Ishikawa (cell line): ENCODE data around the gene TRIM71.

Experiments
- CEBPB ChIP-seq: IDR thresholded peaks from 2 replicates; pipeline ENCODE4 v1.6.1; 2012
- CREB1 ChIP-seq: IDR thresholded peaks from 2 replicates; pipeline ENCODE4 v1.6.1; 2012; ENCODE audit warnings: low read depth
- EGR1 ChIP-seq: IDR thresholded peaks from 2 replicates; pipeline ENCODE4 v1.6.1; 2012
- EP300 ChIP-seq: IDR thresholded peaks from 2 replicates; pipeline ENCODE4 v1.6.1; 2012; ENCODE audit warnings: borderline replicate concordance
- FOXM1 ChIP-seq: IDR thresholded peaks from 2 replicates; pipeline ENCODE4 v1.6.1; 2012; ENCODE audit warnings: low read depth, borderline replicate concordance
- NFIC ChIP-seq: IDR thresholded peaks from 2 replicates; pipeline ENCODE4 v1.6.1; 2012
- RAD21 ChIP-seq: IDR thresholded peaks from 2 replicates; pipeline ENCODE4 v1.6.1; 2012; ENCODE audit warnings: low read depth
- TAF1 ChIP-seq: IDR thresholded peaks from 2 replicates; pipeline ENCODE4 v1.6.1; 2012; ENCODE audit warnings: low read depth, mild to moderate bottlenecking
- TCF12 ChIP-seq: IDR thresholded peaks from 2 replicates; pipeline ENCODE4 v1.6.1; 2012; ENCODE audit warnings: low read depth
- TEAD4 ChIP-seq: IDR thresholded peaks from 2 replicates; pipeline ENCODE4 v1.6.1; 2012
- YY1 ChIP-seq: IDR thresholded peaks from 2 replicates; pipeline ENCODE4 v1.6.1; 2012; ENCODE audit warnings: low read depth
- ZBTB7A ChIP-seq: IDR thresholded peaks from 2 replicates; pipeline ENCODE4 v1.6.1; 2012; ENCODE audit warnings: low read depth
- TF ChIP-seq, protein P1 (sequence below): IDR thresholded peaks from 2 replicates; pipeline ENCODE4 v1.6.1; 2012
- TF ChIP-seq, protein P2 (sequence below): IDR thresholded peaks from 2 replicates; pipeline ENCODE4 v1.6.1; 2012
- TF ChIP-seq, protein P3 (sequence below): IDR thresholded peaks from 2 replicates; pipeline ENCODE4 v1.6.1; 2012; ENCODE audit warnings: low read depth, mild to moderate bottlenecking

The TRIM71 gene

DNA sequence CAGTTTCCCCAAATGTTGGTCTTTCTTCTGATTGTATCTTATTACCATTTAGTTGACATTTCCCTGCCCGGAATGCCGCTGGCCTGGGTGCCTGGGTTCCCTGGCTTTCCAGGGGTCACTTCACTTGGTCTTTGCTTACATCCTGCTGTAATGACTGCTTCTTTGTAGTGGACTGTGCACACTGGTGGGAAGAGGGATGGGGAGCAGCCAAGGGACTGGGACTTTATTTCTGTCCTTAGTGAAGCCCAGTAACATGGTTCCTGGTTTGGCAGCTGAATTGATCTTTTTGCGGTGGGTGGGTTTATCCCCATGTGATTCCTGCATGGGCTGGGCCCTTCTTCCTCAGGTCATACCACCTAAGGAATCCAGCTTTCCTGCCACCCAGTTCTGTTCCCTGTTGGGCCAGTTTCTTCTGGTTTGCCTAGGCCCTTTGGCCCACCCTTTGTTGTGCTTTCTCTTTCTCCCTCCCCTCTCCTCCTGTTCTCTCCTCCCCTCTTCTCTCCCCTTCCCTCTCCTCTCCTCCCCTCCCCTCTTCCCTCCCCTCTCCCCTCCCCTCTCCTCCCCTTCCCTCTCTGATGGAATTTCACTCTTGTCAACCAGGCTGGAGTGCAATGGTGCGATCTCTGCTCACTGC, 41.9 kb downstream of the TRIM71 start:
- TF ChIP-seq, protein P1, sequence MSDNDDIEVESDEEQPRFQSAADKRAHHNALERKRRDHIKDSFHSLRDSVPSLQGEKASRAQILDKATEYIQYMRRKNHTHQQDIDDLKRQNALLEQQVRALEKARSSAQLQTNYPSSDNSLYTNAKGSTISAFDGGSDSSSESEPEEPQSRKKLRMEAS: no peak
- no peak for TF ChIP-seq TCF12
- no peak for TF ChIP-seq TAF1
- TF ChIP-seq TEAD4: no peak
- TF ChIP-seq EP300: no peak
- no peak for TF ChIP-seq CREB1
- TF ChIP-seq FOXM1: no peak

DNA sequence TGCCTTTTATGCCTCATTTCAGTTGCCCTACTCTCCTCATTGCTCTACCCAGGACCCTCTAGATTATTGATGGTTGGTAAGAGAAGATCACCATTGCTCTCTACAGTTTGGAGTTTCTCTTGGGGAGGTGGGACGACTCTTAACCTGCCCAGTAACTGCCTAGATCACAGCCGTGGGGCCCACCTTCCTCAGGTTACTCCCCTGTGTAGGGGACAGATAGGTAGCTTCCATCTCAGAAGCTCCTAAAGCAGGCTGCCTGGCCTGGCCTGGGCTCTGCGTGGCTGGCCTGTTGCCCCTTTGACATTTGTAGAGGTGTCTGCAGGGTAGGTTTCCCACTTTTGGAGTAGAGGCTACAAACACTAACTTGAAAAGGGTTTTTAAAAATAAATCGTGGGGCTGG, 42.7 kb downstream of the TRIM71 start:
- TF ChIP-seq NFIC (no peak), EGR1 (no peak), TEAD4 (no peak)

DNA sequence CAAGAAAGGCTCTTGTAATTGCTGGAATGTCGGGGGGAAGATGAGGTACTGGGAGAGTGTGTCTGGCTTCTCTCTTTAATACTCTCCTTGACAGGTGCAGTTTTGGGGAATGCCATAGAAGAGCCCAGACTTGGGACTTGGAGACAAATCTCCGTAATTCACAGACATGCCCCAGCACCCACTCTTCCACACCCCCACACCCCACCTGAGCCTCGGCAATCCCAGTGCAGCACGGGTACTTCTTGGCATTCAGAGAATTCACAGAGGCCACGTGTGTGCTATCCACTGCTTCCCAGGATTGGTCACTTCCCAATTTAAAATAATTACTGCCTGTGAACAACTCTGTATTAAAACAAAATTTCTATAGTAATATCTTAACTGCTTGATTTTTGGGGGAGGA, 43.9 kb downstream of the TRIM71 start:
- no peak for TF ChIP-seq ZBTB7A
- TF ChIP-seq TCF12: no peak
- no peak for TF ChIP-seq TAF1
- no peak for TF ChIP-seq EGR1
- TF ChIP-seq YY1: no peak
- no peak for TF ChIP-seq CEBPB
- TF ChIP-seq, protein P1: no peak
- TF ChIP-seq, protein P2, sequence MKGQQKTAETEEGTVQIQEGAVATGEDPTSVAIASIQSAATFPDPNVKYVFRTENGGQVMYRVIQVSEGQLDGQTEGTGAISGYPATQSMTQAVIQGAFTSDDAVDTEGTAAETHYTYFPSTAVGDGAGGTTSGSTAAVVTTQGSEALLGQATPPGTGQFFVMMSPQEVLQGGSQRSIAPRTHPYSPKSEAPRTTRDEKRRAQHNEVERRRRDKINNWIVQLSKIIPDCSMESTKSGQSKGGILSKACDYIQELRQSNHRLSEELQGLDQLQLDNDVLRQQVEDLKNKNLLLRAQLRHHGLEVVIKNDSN: no peak
- TF ChIP-seq, protein P3, sequence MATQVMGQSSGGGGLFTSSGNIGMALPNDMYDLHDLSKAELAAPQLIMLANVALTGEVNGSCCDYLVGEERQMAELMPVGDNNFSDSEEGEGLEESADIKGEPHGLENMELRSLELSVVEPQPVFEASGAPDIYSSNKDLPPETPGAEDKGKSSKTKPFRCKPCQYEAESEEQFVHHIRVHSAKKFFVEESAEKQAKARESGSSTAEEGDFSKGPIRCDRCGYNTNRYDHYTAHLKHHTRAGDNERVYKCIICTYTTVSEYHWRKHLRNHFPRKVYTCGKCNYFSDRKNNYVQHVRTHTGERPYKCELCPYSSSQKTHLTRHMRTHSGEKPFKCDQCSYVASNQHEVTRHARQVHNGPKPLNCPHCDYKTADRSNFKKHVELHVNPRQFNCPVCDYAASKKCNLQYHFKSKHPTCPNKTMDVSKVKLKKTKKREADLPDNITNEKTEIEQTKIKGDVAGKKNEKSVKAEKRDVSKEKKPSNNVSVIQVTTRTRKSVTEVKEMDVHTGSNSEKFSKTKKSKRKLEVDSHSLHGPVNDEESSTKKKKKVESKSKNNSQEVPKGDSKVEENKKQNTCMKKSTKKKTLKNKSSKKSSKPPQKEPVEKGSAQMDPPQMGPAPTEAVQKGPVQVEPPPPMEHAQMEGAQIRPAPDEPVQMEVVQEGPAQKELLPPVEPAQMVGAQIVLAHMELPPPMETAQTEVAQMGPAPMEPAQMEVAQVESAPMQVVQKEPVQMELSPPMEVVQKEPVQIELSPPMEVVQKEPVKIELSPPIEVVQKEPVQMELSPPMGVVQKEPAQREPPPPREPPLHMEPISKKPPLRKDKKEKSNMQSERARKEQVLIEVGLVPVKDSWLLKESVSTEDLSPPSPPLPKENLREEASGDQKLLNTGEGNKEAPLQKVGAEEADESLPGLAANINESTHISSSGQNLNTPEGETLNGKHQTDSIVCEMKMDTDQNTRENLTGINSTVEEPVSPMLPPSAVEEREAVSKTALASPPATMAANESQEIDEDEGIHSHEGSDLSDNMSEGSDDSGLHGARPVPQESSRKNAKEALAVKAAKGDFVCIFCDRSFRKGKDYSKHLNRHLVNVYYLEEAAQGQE: no peak
- no peak for TF ChIP-seq TEAD4
- TF ChIP-seq FOXM1: no peak
- TF ChIP-seq NFIC: no peak
- no peak for TF ChIP-seq CREB1
- TF ChIP-seq EP300: no peak
- no peak for TF ChIP-seq RAD21

DNA sequence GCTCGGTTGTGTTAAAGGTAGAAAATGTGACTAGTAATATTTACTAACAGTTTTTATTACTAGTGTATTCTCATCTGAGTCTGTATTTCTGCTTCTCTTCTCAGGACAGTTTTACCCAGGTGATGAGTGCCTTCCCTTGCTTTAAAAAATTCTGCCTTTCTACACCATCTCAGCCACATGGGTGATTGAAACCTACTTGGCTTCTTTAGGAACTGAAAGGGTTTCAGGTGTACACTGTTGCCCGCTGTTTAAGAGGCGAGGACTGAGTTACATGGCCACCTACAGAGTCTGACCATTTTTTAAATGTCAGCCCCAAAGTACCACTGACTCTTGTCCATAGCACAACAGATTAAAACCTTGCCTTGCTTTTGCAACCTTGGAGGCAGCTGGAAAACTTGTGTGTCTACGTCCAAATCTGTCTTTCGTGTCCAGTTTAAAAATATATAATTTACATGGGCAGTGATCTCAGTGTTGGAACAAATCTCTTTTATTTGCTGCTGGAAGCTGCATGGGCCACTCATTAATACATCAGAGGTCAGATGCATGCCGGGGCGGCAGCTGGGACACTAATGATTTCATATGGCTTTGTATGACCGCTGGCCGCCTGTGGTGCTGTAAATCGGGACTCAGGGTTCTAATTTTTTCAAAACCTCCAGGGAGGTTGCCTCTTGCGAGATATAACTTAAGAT, 44.6 kb downstream of the TRIM71 start:
- TF ChIP-seq EP300: no peak
- TF ChIP-seq TAF1: no peak
- TF ChIP-seq FOXM1: no peak
- TF ChIP-seq, protein P3: no peak
- no peak for TF ChIP-seq NFIC
- no peak for TF ChIP-seq CEBPB
- no peak for TF ChIP-seq TEAD4
- TF ChIP-seq TCF12: no peak
- no peak for TF ChIP-seq CREB1
- no peak for TF ChIP-seq YY1
- TF ChIP-seq ZBTB7A: no peak
- TF ChIP-seq EGR1: no peak
- no peak for TF ChIP-seq RAD21
- TF ChIP-seq, protein P2: no peak
- TF ChIP-seq, protein P1: no peak

DNA sequence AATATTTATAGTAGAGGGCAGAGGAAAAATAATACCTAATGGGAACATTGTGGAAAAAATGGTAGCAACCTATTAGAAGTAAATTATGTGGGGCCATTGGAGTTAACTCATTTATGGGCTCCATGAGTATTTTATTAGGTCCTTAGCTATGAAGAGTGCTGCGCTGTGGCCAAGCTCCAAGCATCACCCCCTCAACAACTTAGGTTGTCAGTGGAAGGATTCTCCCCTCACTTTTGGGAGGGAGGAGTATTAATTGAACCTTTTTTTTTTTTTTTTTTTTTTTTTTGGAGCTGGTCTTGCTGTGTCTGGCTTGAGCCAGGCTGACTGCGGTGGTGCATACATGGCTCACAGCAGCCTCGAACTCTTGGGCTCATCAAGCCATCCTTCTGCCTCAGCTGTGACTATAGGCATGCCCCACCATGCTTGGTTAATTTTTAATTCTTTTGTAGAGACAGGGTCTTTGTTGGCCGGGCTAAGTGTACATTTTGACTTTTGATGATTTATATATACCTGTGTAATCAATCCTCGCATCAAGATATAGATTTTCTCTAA, 45.2 kb downstream of the TRIM71 start:
- TF ChIP-seq EP300: no peak
- no peak for TF ChIP-seq TAF1
- no peak for TF ChIP-seq NFIC
- no peak for TF ChIP-seq EGR1
- TF ChIP-seq TEAD4: no peak
- TF ChIP-seq, protein P3: no peak
- TF ChIP-seq, protein P2: no peak
- no peak for TF ChIP-seq FOXM1
- TF ChIP-seq ZBTB7A: no peak
- no peak for TF ChIP-seq CREB1
- TF ChIP-seq YY1: no peak
